ENCODE measurements around the gene MATR3. TPM values are rescaled to one million over a fixed set of nuclear protein-coding genes. Genes with fewer than 3 reads are reported as not detected.
A peak's percentile ranks its signal among the peaks of the same experiment; 100 is the strongest.

The MATR3 gene
- total RNA-seq, 1 experiment from 2014 or later: 139 TPM

DNA sequence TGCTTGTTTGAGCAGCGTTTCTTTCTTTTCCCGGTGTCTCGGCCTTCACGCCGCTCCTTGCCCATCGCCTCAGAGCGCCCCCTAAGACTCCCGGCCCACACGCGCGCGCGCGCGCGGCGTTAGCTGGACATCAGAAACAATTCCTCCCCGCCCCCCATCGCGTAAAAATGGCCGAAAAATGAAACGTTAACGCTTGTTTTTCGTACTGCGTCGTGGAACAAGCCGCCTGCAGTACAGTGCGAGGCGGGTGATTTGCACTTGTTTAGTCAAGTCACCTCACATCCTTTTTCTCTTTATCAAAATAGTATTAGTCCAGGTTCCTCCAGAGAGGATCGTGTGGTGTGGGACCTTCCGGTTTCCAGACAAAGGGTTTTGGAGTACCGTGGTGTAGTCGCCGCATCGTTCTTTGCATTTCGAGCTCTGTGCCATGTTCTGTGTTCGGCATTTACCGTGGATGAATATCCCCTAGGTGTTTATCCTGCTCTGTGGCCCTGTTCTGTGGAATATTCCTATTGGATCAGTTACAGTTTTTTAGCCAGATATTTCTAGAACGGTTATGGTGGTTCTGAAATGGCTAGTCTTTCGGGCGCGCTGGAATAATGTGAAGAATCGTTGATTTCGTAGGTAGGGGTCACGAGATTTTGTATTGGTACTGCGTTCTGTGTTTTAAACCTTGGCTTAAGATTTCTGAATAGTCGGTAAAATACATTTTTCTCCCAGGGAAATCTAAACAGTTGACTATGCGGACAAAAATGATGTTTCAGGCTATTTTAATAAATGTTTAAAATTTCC lies 1.0 kb downstream of the MATR3 start:
- peaks cover 53% of the 10 kb centered on the region for H4K20me1 ChIP-seq (ENCODE audit: low read length)
- intact Hi-C loops (cut with micrococcal nuclease): no loop called here
- BruUV-seq (replicated peaks): TSS peak; percentile 28

DNA sequence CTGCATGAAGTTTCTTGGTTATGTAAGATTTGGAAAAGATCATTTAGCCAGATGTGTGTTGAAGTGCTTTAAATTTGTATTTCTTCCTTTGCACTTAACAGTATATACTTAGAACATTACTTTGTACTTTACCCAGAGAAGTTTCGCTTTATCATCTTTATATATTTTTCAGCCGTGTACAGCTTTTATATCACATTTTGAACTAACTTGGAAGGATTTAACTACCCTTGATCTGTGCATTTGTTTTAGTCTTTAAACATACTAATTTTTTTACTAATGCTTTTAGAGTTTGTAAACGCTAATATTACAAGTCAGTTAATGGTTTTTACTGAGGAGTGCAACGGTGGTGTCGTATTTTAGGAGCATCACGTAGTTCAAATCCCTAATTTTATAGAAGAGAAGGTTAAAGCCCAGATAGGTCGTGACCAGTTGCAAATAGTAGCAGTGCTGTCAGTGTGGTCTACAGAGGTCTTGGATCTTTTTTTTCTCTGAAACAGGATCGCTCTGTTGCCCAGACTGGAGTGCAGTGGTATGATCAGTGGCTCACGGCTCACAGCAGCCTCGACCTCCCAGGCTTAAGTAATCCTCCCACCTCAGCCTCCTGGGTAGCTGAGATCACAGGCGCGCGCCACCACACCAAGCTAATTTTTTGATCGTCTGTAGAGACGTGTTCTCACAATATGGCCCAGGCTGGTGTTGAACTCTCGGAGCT lies 2.0 kb downstream of the MATR3 start:
- ChIA-PET CTCF (no interaction called here), POLR2A (ENCODE audit: unreplicated experiment) (no interaction called here)
- Histone ChIP-seq H3K27me3 (ENCODE audit: low read length) (no peaks in the 10 kb centered on the region), H3K9me2 (replicated peaks; ENCODE audit: low read length) (no peaks in the 10 kb centered on the region), H3K4me1 (ENCODE audit: insufficient read depth, low read length) (peaks cover 21% of the 10 kb centered on the region; the same call in 1 of the 2 replicates), H2AFZ (ENCODE audit: low read length) (no peak overlapping the region), H3K36me3 (ENCODE audit: low read depth, low read length) (0 out of 2 replicates have a peak, but pooled peaks cover 5% of the 10 kb centered on the region), H3K27ac (ENCODE audit: low read length) (no peak overlapping the region), H3K9ac (ENCODE audit: low read length) (peak overlapping the region; percentile 100), H3K79me2 (ENCODE audit: low read length) (peaks cover 75% of the 10 kb centered on the region), H3F3A (ENCODE audit: low read length, unreplicated experiment) (no peaks in the 10 kb centered on the region), H4K20me1 (ENCODE audit: low read length) (peaks cover 62% of the 10 kb centered on the region), H3K4me3 (ENCODE audit: low read length) (peak overlapping the region; percentile 97), H3K4me2 (ENCODE audit: low read length) (peak overlapping the region; percentile 85), H3K9me3 (ENCODE audit: low read length) (no peaks in the 10 kb centered on the region)
- no peak for TF ChIP-seq EZH2 (IDR thresholded peaks at IDR 0.05; ENCODE audit: low read length, unreplicated experiment)
- no peak for TF ChIP-seq EZH2phosphoT487 (IDR thresholded peaks at IDR 0.05; ENCODE audit: borderline replicate concordance, low read length)
- TF ChIP-seq, protein P1, sequence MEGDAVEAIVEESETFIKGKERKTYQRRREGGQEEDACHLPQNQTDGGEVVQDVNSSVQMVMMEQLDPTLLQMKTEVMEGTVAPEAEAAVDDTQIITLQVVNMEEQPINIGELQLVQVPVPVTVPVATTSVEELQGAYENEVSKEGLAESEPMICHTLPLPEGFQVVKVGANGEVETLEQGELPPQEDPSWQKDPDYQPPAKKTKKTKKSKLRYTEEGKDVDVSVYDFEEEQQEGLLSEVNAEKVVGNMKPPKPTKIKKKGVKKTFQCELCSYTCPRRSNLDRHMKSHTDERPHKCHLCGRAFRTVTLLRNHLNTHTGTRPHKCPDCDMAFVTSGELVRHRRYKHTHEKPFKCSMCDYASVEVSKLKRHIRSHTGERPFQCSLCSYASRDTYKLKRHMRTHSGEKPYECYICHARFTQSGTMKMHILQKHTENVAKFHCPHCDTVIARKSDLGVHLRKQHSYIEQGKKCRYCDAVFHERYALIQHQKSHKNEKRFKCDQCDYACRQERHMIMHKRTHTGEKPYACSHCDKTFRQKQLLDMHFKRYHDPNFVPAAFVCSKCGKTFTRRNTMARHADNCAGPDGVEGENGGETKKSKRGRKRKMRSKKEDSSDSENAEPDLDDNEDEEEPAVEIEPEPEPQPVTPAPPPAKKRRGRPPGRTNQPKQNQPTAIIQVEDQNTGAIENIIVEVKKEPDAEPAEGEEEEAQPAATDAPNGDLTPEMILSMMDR (conservative IDR thresholded peaks at IDR 0.05; ENCODE audit: low read depth, low read length): no peak
- BruUV-seq (replicated peaks): no TSS peak
- intact Hi-C loops (cut with micrococcal nuclease): no loop called here
- ATAC-seq: no peak
- DNase-seq: no peak

More for the DNA sequence above, 1.0 kb downstream of the MATR3 start:
- ATAC-seq (peak; percentile 44), DNase-seq (peak; percentile 55)
- peak overlapping the region; percentile 88 for H3K27ac ChIP-seq (ENCODE audit: low read length)
- TF ChIP-seq, protein P1 (conservative IDR thresholded peaks at IDR 0.05; ENCODE audit: low read depth, low read length): peak; percentile 49
- no peak for TF ChIP-seq EZH2phosphoT487 (IDR thresholded peaks at IDR 0.05; ENCODE audit: borderline replicate concordance, low read length)
- H3K4me3 ChIP-seq (ENCODE audit: low read length): peak overlapping the region; percentile 97
- no peaks in the 10 kb centered on the region for H3K9me2 ChIP-seq (replicated peaks; ENCODE audit: low read length)
- peaks cover 66% of the 10 kb centered on the region for H3K79me2 ChIP-seq (ENCODE audit: low read length)
- H3K4me2 ChIP-seq (ENCODE audit: low read length): peak overlapping the region; percentile 85
- peak overlapping the region; percentile 100 for H3K9ac ChIP-seq (ENCODE audit: low read length)
- no peaks in the 10 kb centered on the region for H3K9me3 ChIP-seq (ENCODE audit: low read length)
- no peaks in the 10 kb centered on the region for H3K27me3 ChIP-seq (ENCODE audit: low read length)
- no peaks in the 10 kb centered on the region for H3F3A ChIP-seq (ENCODE audit: low read length, unreplicated experiment)
- peak overlapping the region; percentile 70; the same call in 1 of the 2 replicates for H2AFZ ChIP-seq (ENCODE audit: low read length)
- CTCF ChIA-PET: no interaction called here
- H3K4me1 ChIP-seq (ENCODE audit: insufficient read depth, low read length): peaks cover 21% of the 10 kb centered on the region; the same call in 1 of the 2 replicates
- POLR2A ChIA-PET (ENCODE audit: unreplicated experiment): interaction anchor here (0.6 to 1.1 kb wide), 3 partner anchors 14 to 97 kb away, joined by 3 to 4 read pairs (median 3); no protein-coding TSS in a partner anchor
- 0 out of 2 replicates have a peak, but pooled peaks cover 5% of the 10 kb centered on the region for H3K36me3 ChIP-seq (ENCODE audit: low read depth, low read length)

Data from PC-3 (cell line).